ENCODE data around the gene MAP4K5.

MAP4K5 gene

GRCh38 chr14:50402965-50403364 lies 129.4 kb downstream of the MAP4K5 start:
- peaks cover 35% of the 10 kb centered on the region for H3K9me3 Mint-ChIP-seq
- H3K4me1 Mint-ChIP-seq, result peaks cover 21% of the 10 kb centered on the region
- DNase-seq, result no peak
- TF ChIP-seq CTCF (IDR thresholded peaks at IDR 0.05), result no peak
- H3K36me3 Mint-ChIP-seq (ENCODE audit: low read depth), result peaks cover 24% of the 10 kb centered on the region
- peaks cover 8% of the 10 kb centered on the region for H3K27me3 Mint-ChIP-seq (ENCODE audit: low read depth, poor library complexity)
- H3K4me3 Mint-ChIP-seq, result no peak overlapping the region
- H3K27ac Mint-ChIP-seq, result no peak overlapping the region

GRCh38 chr14:50400461-50400860 lies 131.9 kb downstream of the MAP4K5 start:
- peaks cover 13% of the 10 kb centered on the region for H3K9me3 Mint-ChIP-seq
- no peak overlapping the region for H3K27ac Mint-ChIP-seq
- H3K27me3 Mint-ChIP-seq (ENCODE audit: low read depth, poor library complexity), result peaks cover 19% of the 10 kb centered on the region
- peaks cover 37% of the 10 kb centered on the region for H3K4me1 Mint-ChIP-seq
- H3K36me3 Mint-ChIP-seq (ENCODE audit: low read depth), result peaks cover 4% of the 10 kb centered on the region
- no peak overlapping the region for H3K4me3 Mint-ChIP-seq
- DNase-seq, result no peak
- TF ChIP-seq CTCF (IDR thresholded peaks at IDR 0.05), result no peak

- Mint-ChIP-seq H3K36me3 (ENCODE audit: low read depth) (no peaks in the 10 kb centered on the region), H3K4me1 (peaks cover 37% of the 10 kb centered on the region), H3K4me3 (peak overlapping the region; percentile 33), H3K27ac (no peak overlapping the region), H3K27me3 (ENCODE audit: low read depth, poor library complexity) (peaks cover 27% of the 10 kb centered on the region), H3K9me3 (peaks cover 3% of the 10 kb centered on the region)
- DNase-seq, result no peak
- TF ChIP-seq CTCF (IDR thresholded peaks at IDR 0.05), result no peak
Measured at GRCh38 chr14:50399251-50400032, 132.9 kb downstream of the MAP4K5 start.

- no peak for DNase-seq
- H3K36me3 Mint-ChIP-seq (ENCODE audit: low read depth), result no peaks in the 10 kb centered on the region
- no peak for TF ChIP-seq CTCF (IDR thresholded peaks at IDR 0.05)
- peaks cover 32% of the 10 kb centered on the region for H3K27me3 Mint-ChIP-seq (ENCODE audit: low read depth, poor library complexity)
- H3K4me3 Mint-ChIP-seq, result no peak overlapping the region
- no peak overlapping the region for H3K27ac Mint-ChIP-seq
- H3K4me1 Mint-ChIP-seq, result peaks cover 30% of the 10 kb centered on the region
- no peaks in the 10 kb centered on the region for H3K9me3 Mint-ChIP-seq
Measured at GRCh38 chr14:50398189-50398580, 134.2 kb downstream of the MAP4K5 start.

- Mint-ChIP-seq H3K27me3 (ENCODE audit: low read depth, poor library complexity) (peaks cover 35% of the 10 kb centered on the region), H3K36me3 (ENCODE audit: low read depth) (no peaks in the 10 kb centered on the region), H3K9me3 (no peaks in the 10 kb centered on the region), H3K4me1 (peaks cover 25% of the 10 kb centered on the region), H3K27ac (no peak overlapping the region), H3K4me3 (peak overlapping the region; percentile 81)
- DNase-seq, result no peak
- TF ChIP-seq CTCF (IDR thresholded peaks at IDR 0.05), result no peak
Measured at GRCh38 chr14:50397390-50398188, 134.8 kb downstream of the MAP4K5 start.

All from nephron progenitor cell (in vitro differentiated cells).